Measurements from ENCODE around the gene WFDC8. TPM values are rescaled to one million over a fixed set of nuclear protein-coding genes. Genes with fewer than 3 reads are reported as not detected.

Gene WFDC8
- total RNA-seq, 1 experiment from 2014 or later = not detected

DNA sequence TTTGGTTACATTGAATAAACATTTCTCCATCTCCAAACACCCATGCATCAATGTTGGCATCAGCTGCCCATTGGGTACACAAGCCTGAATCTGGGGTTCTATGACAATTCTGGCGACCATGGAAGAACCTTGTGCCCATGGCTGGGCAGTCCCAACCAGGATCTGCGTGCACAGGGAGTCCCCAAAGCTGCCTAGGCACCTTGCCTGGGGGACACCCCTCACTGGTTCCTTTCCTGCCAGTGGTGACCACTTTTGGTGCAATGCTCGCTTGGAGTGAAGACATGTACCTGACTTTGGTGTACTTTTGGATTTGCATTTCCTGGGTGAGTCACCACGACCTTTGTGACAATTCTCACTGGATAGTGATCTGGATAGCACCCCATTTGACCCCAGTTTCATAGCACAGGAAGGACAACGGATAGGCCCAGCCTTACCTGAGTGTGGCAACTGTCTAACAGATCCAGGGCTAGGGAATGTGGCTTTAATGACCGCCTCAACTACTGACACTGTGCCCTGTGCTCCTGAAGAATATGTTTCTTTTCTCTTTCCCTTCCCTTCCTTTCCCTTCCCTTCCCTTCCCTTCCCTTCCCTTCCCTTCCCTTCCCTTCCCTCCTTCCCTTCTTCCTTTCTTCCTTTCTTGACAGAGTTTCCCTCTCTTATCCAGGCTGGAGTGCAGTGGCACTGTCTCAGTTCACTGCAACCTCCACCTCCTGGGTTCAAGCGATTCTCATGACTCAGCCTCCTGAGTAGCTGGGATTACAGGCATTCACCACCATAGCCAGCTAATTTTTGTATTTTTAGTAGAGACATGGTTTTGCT is 70.8 kb downstream of the WFDC8 start:
- Histone ChIP-seq H2BK20ac (ENCODE audit: low read depth, low read length, poor library complexity, severe bottlenecking) (no peak overlapping the region), H3T11ph (ENCODE audit: low read length) (no peak overlapping the region), H3K27me3 (ENCODE audit: insufficient read depth, low read length) (no peaks in the 10 kb centered on the region), H3K23ac (ENCODE audit: insufficient read length, low read depth, low read length) (no peak overlapping the region), H3K56ac (ENCODE audit: insufficient read length, low read depth, low read length) (no peak overlapping the region), H4K5ac (ENCODE audit: insufficient read length, low read depth, low read length) (no peak overlapping the region), H3K14ac (ENCODE audit: insufficient read depth, low read length) (no peak overlapping the region), H2BK15ac (ENCODE audit: low read depth, low read length) (no peak overlapping the region), H3K9me3 (ENCODE audit: control insufficient read depth, low read depth, low read length) (no peaks in the 10 kb centered on the region), H2AFZ (ENCODE audit: low read length) (no peak overlapping the region), H3K79me2 (ENCODE audit: insufficient read depth, low read length) (no peaks in the 10 kb centered on the region), H3K4me1 (ENCODE audit: insufficient read depth, low read length) (no peaks in the 10 kb centered on the region), H2BK120ac (ENCODE audit: low read depth, low read length, poor library complexity, severe bottlenecking) (no peak overlapping the region), H4K8ac (replicated peaks; ENCODE audit: insufficient read length, low read depth, low read length) (no peak overlapping the region), H4K20me1 (ENCODE audit: control insufficient read depth, insufficient read depth, insufficient read length) (no peaks in the 10 kb centered on the region), H3K23me2 (ENCODE audit: insufficient read length, low read depth, low read length, poor library complexity, severe bottlenecking) (no peaks in the 10 kb centered on the region), H3K18ac (ENCODE audit: insufficient read length, low read depth, low read length) (no peak overlapping the region), H2AK5ac (ENCODE audit: insufficient read length, low read length) (no peak overlapping the region), H4K91ac (ENCODE audit: insufficient read length, low read depth, low read length) (no peak overlapping the region), H2BK12ac (ENCODE audit: insufficient read length, low read depth, low read length) (no peak overlapping the region), H3K9ac (ENCODE audit: extremely low read depth, insufficient read length, low read length) (no peak overlapping the region), H3K4me2 (ENCODE audit: insufficient read depth, insufficient read length, low read length) (no peak overlapping the region), H3K27ac (ENCODE audit: insufficient read length, low read depth, low read length) (no peak overlapping the region), H2BK5ac (ENCODE audit: insufficient read length, low read length) (no peak overlapping the region), H3K79me1 (ENCODE audit: insufficient read depth, low read depth, low read length, poor library complexity, severe bottlenecking) (no peaks in the 10 kb centered on the region), H3K4ac (ENCODE audit: low read depth, low read length) (no peak overlapping the region)
- TF ChIP-seq CTCF (conservative IDR thresholded peaks at IDR 0.05) = no peak
- Mint-ChIP-seq H3K4me1 (no peaks in the 10 kb centered on the region), H3K9me3 (no peaks in the 10 kb centered on the region), H3K4me3 (no peak overlapping the region), H3K27ac (no peak overlapping the region), H3K36me3 (ENCODE audit: insufficient read depth in 1 of 3, low read depth in 3 of 3) (no peaks in the 10 kb centered on the region), H3K27me3 (ENCODE audit: low read depth) (no peaks in the 10 kb centered on the region; the same call in none of the 2 replicates)
- no peak for DNase-seq
- WGBS (ENCODE audit: extremely low coverage, insufficient read length, low lambda C conversion rate) = no CpG with 5 or more reads among the region's 7 CpGs

Data from H9 (cell line).